Ishikawa (cell line): ENCODE results near the gene GSTP1.

Experiments used
- CEBPB ChIP-seq: IDR thresholded peaks from 2 replicates; pipeline ENCODE4 v1.6.1; 2012
- CREB1 ChIP-seq: IDR thresholded peaks from 2 replicates; pipeline ENCODE4 v1.6.1; 2012; ENCODE audit warnings: low read depth
- EGR1 ChIP-seq: IDR thresholded peaks from 2 replicates; pipeline ENCODE4 v1.6.1; 2012
- EP300 ChIP-seq: IDR thresholded peaks from 2 replicates; pipeline ENCODE4 v1.6.1; 2012; ENCODE audit warnings: borderline replicate concordance
- FOXM1 ChIP-seq: IDR thresholded peaks from 2 replicates; pipeline ENCODE4 v1.6.1; 2012; ENCODE audit warnings: low read depth, borderline replicate concordance
- MAX ChIP-seq: IDR thresholded peaks from 2 replicates; pipeline ENCODE4 v1.6.1; 2012
- NFIC ChIP-seq: IDR thresholded peaks from 2 replicates; pipeline ENCODE4 v1.6.1; 2012
- RAD21 ChIP-seq: IDR thresholded peaks from 2 replicates; pipeline ENCODE4 v1.6.1; 2012; ENCODE audit warnings: low read depth
- REST ChIP-seq: IDR thresholded peaks from 2 replicates; pipeline ENCODE4 v1.6.1; 2012; ENCODE audit warnings: low read depth, mild to moderate bottlenecking
- TAF1 ChIP-seq: IDR thresholded peaks from 2 replicates; pipeline ENCODE4 v1.6.1; 2012; ENCODE audit warnings: low read depth, mild to moderate bottlenecking
- TCF12 ChIP-seq: IDR thresholded peaks from 2 replicates; pipeline ENCODE4 v1.6.1; 2012; ENCODE audit warnings: low read depth
- TEAD4 ChIP-seq: IDR thresholded peaks from 2 replicates; pipeline ENCODE4 v1.6.1; 2012
- USF1 ChIP-seq: IDR thresholded peaks from 2 replicates; pipeline ENCODE4 v1.6.1; 2012
- YY1 ChIP-seq: IDR thresholded peaks from 2 replicates; pipeline ENCODE4 v1.6.1; 2012; ENCODE audit warnings: low read depth
- ZBTB7A ChIP-seq: IDR thresholded peaks from 2 replicates; pipeline ENCODE4 v1.6.1; 2012; ENCODE audit warnings: low read depth

The GSTP1 gene

GRCh38 chr11:67610302-67610868 lies 26.8 kb downstream of the GSTP1 start:
- TF ChIP-seq TAF1 (no peak), EGR1 (no peak), FOXM1 (no peak), CREB1 (no peak), EP300 (no peak), YY1 (no peak), MAX (no peak), RAD21 (no peak), CEBPB (no peak), ZBTB7A (no peak), TEAD4 (no peak), NFIC (no peak), USF1 (no peak), REST (no peak), TCF12 (no peak)

- TF ChIP-seq EP300 (no peak), NFIC (no peak), FOXM1 (no peak), EGR1 (no peak), CEBPB (no peak)
Observed at GRCh38 chr11:67611165-67611564, 27.6 kb downstream of the GSTP1 start.

GRCh38 chr11:67611704-67612587 lies 28.3 kb downstream of the GSTP1 start:
- no peak for TF ChIP-seq YY1
- no peak for TF ChIP-seq CREB1

- no peak for TF ChIP-seq FOXM1
Observed at GRCh38 chr11:67612751-67613150, 29.1 kb downstream of the GSTP1 start.

- no peak for TF ChIP-seq TCF12
- no peak for TF ChIP-seq NFIC
- no peak for TF ChIP-seq USF1
- TF ChIP-seq TAF1 = no peak
- TF ChIP-seq ZBTB7A = no peak
- no peak for TF ChIP-seq EGR1
- TF ChIP-seq REST = no peak
- no peak for TF ChIP-seq YY1
- TF ChIP-seq CEBPB = no peak
- TF ChIP-seq TEAD4 = no peak
- no peak for TF ChIP-seq FOXM1
- no peak for TF ChIP-seq EP300
Observed at GRCh38 chr11:67613313-67613959, 29.8 kb downstream of the GSTP1 start.

- no peak for TF ChIP-seq TEAD4
- no peak for TF ChIP-seq YY1
- TF ChIP-seq TAF1 = no peak
- no peak for TF ChIP-seq EP300
- no peak for TF ChIP-seq MAX
- no peak for TF ChIP-seq NFIC
- no peak for TF ChIP-seq EGR1
- no peak for TF ChIP-seq RAD21
- no peak for TF ChIP-seq FOXM1
- TF ChIP-seq REST = no peak
- no peak for TF ChIP-seq USF1
- no peak for TF ChIP-seq CREB1
- TF ChIP-seq ZBTB7A = no peak
- no peak for TF ChIP-seq CEBPB
Observed at GRCh38 chr11:67613960-67614715, 30.5 kb downstream of the GSTP1 start.
